ENCODE results near the gene FRK.
"Not testable (repeated sequence)": the region's sequence is repeated elsewhere in the genome, so short reads cannot be mapped to it uniquely, and the experiment has no call there.

FRK gene

DNA sequence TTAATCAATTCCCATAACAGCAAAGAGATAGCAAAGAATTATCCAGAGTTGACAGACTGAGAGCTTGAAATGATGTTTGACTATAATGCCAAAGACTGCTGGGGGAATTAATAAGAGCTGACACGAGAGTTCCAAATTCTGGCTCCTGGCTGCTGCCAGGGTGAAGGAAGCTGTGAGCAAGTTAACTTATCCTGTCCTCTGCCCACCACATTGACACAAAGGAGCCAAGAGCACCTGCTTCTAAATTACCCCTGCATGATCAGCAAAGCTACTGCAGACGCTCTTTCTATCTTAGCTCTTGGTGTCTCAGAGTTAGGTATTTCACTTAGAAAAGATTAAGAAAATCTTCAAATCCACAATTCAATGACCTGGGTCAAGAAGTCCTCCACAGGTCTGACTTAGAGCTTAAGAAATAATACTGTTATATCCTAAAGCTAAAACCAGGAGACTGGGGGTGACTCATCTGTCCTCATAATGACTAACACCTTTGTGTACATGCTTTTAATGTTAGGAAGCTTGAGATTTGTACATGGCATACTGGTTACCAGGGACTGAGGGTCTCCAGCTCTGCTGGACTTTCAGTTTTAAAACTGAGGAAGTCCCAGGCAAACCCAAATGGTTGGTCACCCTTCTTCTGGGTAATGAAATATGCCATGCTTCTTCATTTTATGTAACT is 13.2 kb upstream of the FRK start:
- no peak for DNase-seq

DNA sequence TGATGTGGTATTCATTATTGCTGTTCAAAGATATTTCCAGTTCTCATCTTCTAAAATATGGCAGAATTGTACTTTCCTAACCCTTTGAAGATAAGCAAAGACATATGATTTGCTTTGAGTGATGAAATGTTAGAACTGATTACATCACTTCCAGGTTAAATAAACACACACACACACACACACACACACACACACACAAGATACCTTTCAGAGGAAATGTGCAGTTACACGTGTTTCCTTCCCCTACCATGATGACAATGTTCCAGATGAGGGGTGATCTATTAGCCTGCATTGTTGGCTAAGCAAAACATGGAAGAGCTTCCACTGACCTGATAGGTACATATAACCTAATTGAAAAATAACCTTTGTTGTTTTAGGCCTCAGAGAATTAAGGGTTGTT is 11.7 kb upstream of the FRK start:
- no peak for DNase-seq

DNA sequence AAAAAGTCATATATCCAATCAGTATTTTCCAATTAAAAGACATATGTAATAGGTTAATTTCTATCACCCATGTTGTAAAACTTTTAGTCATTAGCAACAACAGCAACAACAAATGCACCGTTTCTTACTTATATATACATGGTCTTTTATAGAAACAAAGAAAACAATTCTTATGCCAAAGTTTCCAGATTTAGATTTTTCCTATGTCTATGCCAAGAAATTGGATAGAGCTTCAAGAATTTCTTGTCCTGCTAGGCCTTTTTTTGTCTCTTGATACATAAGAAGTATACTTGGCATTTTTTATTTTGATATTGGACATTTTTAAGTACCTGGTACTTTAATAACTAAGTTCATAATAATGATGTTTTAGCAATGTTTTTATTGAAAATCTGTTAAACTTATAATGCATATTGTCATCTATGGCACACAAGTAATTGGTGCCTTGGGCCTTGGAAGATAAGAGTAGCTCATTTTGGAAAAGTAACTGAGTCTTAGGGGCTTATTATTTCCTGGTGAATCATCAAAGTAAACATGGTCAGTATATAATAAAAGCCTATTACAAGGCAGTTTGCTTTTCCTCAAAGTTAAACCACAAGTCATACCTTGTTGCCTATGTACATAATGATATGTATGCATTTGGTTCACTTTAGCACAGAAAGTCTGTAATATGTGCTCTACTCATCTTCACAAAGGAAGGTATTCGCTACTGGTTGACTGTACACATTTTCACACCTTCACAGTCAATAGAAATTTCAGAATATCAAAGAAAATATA is 10.1 kb upstream of the FRK start:
- DNase-seq = no peak

DNA sequence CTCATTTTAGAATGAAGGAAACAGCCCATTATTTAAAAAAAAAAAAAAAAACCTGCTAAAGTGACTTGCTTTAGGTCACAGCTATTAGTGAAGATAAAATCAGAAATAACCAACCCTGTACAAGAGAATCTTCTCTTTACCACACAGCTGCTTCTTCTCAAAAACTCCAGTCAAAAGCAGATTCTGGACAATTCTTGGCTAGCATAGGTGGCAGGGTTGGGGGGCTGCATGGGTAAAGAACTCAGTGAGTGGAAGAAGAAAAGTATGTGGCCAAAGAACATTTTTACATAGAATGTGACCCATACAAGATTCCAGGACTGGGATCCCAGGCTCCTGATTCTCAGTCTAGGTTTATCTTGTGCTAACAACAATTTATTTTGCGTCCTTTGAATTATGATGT is 9.4 kb upstream of the FRK start:
- no peak for DNase-seq

DNA sequence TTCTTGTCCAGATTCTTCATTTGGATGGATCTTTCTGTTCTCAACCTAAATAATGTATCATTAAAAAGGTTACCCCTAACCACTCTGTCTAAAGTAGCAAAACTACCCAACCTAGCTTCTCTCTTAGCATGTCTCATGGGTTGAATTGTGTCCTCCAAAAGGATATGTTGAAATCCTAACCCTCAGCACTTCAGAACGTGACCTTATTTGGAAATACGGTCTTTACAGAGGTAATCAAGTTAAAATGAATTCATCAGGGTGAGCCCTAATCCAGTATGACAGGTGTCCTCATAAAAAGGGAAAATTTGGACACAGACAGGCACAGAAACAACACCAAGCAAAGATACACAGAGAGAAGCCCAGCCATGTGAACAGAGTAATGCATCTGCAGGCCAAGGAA is 6.1 kb upstream of the FRK start:
- DNase-seq = no peak

DNA sequence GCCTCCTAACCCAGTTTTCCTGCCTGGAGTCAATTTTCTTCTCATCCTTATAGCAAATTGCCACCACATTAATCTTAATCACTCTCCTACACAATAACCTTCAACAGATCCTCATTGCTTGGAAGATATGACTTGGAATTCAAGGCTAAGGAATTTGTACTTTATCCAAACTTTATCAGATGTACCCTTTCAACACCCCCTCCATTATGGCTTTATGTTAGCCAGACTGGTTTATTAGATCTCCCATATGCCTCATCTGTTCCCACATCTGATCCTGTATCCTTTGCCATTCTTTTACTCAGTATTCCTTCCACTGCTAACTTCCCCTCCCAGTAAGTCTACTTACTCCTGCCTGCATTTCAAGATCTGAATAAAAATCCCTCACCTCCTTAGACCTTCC is 4.0 kb upstream of the FRK start:
- DNase-seq = no peak

DNA sequence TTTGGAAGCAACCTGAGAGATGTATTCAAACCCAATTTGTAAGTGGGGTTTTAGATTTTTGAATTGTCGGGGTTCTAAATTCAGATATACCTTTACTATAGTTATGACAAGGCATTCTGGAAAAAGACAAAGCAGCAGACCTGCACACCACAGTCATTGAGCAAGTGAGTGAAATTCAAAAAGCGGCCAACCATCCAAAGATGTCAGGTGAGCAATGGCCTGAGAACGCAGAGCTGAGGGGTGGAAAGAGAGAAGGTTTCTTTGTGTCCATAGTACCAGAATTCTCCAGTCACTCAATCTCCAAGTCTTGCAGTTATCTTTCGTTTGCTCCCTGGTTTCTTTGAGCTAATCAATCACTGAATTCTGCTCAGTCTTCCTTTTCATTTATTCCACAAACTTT is 1.8 kb upstream of the FRK start:
- DNase-seq = no peak

DNA sequence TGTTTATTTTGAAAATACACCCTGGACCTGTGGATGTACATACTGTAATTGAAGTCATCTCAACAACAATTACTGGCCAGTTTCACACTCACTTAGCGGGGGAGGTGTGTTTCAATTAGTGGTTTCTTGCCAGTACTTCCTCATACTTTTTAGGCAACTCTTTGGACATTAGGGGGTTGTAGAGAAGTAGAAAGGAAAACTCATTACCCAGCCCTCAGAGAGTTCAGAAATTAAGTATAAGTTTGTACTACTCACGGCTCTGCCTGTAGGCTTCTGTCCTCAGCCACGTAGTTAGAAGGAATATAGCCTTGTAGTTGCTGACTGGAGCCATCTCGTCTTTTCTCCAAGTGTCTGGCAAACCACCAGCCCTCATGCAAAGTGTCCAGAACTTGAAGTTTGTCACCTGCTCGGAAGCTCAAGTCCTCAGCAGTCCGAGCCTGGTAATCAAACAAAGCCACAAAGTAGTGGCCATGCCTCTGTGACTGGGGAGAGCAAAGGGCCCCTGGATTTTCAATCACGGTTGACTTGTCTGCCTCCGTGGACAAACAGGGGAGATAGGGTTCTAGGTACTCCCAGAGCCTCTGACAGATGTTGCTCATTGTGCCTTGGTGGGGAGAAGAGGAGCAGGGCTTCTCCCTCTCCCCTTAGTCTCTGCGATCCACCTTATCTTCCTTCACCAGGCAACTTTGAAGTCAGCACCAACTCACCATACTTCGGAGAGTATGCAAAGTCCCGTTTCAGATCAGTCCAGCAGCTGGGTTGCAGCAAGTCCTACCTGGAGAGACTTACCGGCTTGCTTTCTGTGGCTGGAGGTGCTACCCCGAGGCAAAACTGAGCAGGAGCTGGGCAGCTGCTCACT is 749 bp downstream of the FRK start:
- DNase-seq = peak; percentile 3 to 17

DNA sequence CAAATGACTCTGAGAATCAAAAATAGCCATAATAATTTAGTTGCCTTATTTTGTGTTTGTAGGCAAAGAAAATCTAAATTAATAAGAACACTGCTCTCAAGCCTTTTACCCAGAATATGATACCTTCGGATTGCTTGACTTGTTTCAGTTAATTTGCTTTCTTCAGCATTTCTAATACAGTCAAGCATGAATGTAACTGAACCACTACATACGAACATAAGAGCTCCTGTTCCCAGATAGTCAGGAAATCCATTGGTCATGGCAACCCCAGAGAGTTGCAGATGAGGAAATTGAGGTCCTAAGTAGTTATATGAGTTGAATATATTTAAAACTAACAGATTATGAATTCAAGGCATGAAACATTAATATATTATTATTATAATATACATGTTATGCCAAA is 2.9 kb downstream of the FRK start:
- no peak for DNase-seq

DNA sequence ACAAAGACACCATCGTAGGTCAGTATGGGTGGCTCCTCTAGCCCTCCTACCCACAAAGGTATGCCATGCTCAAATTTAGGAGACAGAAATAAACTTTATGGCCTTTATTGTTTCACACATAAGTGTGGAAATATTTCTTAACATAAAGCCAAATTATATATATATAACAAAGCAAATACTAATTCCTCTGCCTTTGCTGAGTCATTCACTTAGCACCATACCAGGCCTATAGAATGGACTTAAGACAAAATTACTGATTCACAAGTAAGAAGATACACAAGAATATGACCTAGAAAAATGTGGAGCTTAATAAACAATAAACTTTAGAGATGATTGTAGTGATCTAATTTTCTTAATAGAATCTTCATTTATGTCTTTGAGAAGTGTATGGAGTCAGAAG is 5.2 kb downstream of the FRK start:
- DNase-seq = no peak

DNA sequence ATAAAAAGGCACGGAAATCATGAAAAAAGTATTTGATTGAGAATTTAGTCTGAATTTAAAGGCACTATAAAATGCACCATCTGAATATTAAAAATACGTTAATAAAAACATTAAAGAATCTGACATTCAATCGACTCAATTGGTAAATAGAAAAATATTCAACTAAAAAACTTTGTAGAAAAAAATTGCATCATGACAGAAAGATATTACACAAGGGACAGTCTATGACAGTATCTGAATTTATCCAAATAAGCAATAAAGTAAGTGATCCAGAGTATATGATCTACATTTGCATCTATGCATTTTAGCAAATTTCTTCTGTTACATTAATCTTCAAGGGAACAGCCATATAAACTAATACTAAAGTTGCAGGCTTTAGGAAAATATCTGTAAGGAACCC is 9.4 kb downstream of the FRK start:
- DNase-seq = no peak

DNA sequence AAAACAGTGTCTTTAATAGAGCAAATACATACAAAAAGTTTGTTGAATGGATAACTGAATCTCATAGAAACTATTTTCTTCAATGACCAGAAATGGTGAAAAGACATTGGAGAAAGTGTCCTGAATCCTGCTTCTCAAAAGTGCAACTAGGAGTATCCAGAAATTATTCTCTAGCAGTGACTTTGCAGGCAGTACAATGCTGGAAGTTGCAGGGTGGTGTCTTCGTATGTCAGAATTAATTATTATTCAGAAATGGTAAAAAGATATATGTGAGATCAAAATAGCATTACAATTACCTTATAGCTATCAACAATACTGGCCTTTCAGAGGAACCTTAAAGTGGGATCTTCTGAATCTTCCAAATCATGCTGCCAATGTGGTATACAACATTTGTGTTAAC is 10.0 kb downstream of the FRK start:
- no peak for DNase-seq

DNA sequence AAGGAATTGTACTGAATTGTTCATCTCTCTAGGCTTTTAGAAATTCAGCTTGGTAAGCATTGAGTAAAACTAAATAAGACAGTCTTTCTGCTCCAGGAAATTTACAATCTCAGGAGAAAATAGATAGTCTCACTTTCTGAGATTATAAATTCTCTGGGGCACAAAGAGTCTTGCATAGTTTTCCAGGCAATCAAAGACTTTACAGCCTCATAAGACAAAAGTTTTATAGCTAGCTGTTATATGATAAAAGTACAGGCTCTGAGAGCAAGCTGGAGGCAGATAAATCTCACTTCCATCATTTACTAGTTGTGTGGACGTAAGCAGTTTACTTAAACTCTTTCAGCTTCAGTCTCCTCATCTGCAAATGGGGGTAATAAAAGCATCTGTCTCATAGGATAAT is 11.4 kb downstream of the FRK start:
- no peak for DNase-seq

DNA sequence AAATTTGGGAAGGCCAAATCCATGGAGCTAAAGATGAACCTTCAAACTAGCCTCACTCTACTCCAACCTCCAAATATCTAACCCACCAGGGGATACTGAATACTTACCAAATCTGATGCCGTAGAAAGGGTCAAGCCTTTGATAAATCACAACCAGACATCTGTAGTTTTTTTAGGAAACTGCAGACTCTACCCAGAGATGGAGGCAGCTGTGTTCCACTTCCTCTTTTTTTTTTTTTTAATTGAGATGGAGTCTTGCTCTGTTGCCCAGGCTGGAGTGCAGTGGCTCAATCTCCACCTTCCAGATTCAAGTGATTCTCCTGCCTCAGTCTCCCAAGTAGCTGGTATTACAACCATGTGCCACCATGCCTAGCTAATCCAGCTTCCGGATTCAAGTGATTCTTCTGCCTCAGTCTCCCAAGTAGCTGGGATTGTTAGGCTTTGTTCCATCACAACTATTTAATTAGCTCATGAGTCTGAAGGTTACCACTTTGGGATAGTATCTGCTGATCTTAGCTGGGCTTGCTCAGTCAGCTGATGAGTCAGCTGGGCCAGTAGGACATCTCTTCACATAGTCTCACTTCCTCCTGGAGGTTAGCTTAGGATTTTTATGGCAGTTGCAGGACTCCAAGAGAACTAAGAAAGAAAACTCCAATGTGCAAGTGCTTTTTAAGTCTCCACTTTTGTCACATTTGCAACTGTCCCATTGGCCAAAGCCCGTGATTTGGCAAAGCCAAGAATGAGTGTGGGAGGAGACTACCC is 13.3 kb downstream of the FRK start:
- peak; percentile 21 to 31 for DNase-seq

DNA sequence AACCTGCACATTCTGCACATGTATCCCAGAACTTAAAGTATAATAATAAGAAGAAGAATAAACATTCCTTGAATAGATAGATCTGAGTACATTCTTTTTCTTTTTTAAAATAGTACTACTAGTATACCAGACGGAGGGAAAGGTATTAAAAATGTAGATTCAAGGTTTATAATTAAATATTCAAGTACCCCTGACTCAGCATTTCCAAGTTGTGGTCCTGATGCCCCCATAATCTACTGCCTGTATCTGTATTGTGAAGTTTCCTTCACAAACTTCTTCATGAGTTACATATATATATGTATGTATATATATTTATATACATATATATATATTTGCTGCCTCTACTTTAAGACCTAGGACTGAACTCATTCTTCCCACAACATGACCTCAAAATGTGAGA is 14.0 kb downstream of the FRK start:
- DNase-seq = no peak

DNA sequence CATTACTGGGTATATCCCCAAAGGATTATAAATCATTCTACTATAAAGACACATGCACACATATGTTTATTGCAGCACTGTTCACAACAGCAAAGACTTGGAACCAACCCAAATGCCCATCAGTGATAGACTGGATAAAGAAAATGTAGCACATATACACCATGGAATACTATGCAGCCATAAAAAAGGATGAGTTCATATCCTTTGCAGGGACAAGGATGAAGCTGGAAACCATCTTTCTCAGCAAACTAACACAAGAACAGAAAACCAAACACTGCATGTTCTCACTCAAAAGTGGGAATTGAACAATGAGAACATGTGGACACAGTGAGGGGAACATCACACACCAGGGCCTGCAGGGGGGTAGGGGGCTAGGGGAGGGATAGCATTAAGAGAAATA is 14.4 kb downstream of the FRK start:
- not testable (repeated sequence) for DNase-seq

DNA sequence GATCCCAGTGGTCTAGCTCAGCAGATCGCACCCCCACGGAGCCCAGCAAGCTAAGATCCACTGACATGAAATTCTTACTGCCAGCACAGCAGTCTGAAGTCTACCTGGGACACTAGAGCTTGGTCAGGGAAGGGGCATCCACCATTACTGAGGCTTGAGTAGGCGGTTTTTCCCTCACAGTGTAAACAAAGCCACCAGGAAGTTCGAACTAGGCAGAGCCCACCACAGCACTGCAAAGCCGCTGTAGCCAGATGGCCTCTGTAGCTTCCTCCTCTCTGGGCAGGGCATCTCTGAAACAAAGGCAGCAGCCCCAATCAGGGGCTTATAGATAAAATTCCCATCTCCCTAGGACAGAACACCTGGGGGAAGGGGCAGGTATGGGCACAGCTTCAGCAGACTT is 18.8 kb downstream of the FRK start:
- DNase-seq = no peak

DNA sequence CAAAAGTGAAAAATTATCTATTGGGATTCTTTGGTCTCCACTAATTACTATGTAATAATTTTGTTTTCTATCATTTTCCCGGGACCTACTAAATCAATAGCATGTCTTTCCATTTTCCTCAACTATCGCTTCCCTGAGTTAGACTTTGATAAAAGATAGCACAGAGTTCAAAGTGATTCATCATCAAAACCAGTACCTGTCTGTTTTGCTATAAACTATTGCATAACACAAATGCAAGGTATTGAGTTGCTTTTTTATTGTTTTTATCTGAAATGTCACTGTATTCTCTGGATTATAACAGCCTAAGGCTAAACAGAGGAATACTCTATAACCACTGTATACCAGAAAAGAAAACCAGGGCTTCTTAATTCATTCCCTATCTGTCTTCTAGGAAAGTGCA is 19.7 kb downstream of the FRK start:
- no peak for DNase-seq

DNA sequence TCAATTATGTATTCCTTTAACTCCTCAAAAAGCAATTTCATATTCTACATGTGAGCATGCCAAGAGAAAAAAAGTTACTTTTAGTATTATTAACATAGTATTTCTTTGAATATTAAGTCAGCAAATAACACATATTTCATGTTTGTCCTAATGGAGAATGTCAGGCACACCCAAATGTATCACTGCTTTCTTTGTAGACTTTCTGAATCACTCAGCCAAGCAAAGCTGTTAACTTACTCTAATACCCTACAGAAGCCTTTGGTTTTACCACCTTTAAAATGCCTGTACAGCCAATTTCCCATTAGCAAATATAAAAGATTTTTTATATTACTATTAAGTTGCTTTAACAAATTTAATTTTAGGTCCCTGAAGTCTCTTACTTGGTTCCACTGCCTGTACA is 23.8 kb downstream of the FRK start:
- DNase-seq = no peak

DNA sequence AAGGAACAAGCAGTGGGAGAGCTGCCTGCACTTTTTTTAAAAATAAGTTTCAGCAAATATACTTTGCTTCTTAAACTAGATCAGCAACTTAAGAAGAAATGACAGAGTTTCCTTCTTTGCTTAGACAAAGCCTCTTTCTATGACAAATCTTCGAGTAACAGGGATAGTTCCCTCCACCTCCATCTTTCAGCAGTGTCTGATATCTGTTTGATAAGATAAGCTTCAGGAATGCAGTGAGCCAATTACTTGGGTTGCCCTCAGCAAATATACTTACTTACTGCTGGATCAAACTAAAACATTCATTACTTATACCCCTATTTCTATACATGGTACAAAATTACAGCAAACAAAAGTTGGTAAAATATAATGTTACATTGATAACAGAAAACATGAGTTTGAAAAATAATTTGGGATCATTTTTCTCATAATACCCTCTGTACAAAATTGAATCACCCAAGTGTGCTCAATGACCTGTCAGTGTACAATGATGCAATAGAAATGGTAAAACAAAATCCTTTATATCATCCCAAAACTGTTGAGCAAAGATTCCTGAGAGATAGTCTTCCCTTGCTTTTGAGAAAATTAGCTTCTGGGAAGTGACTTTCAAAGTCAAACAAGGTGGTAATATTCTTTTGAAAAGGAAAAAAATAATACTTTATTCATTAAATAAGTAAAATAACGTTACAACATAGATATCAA is 24.5 kb downstream of the FRK start:
- no peak for DNase-seq

DNA sequence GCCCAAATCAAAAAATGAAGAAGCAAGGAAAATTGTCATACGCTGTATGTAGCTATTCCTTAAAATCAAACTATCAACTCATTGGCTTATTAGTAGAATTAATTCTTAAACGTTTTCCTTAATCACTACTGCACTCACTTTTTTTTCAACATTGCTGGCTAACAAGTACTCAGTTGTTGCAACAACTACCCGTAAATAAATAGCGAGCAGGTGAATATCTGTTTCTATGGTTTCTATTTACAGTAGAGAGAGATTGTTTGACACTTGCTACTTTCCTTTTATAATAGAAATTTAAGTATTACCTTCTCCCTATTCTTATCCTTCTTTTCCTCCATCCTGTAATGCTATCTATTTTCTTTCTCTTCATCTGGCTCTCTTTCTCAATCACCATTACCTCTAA is 25.1 kb downstream of the FRK start:
- no peak for DNase-seq

DNA sequence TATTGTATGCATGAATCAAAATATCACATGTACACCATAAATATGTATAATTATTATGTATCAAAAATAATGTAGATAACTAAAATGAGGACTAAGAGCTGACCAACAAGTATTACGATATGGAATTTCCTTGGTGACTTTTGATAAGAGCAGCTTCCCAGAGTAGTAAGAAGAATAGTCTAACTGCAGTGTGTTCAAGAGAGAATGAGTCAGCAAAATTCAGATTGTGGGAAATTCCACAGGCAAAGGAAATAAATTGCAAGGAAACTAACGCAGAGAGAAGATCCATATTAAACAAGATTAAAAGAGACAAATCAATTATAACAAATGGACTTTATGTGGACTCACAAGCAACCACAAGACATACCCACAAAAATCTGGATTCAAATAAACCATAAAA is 26.4 kb downstream of the FRK start:
- no peak for DNase-seq

Measured in inflammatory macrophage treated with lipopolysaccharide for 1 hour (primary cell).